ENCODE results near the gene GUCY2C.
"Not testable (repeated sequence)": the region's sequence is repeated elsewhere in the genome, so short reads cannot be mapped to it uniquely, and the experiment has no call there.

GUCY2C gene

DNA sequence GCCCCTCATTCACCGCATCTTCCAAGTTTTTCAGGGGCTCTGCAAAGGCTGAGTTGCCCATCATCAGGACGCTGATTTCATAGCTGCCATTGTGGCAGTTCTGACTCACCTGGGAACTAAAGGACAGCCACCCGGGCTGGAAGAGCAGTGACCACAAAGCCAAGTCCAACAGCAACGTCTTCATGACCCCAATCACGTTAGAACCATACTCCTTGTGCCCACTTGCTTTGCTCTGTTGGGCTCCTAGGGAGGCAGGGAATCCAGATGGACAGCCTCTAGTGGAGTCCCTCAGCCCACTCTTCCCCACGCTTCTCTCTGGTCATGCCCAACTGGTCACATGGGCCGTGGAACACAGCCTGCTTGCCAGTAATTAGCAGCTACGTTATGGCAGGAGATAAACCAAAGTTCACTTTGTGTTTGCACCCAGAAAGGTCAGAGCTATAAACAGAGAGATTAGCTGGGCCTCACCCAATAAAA, at the start of gene GUCY2C:
GUCY2C (minus strand) TSS at position 335 of the 477 bp plus-strand sequence; CDS start at position 184, 151 bp downstream.
- DNase-seq = no peak
- in situ Hi-C loops (cut with MboI; ENCODE audit: low pct_unique_long_range_greater_than_20kb, low sequenced_read_pairs) = no loop called here

DNA sequence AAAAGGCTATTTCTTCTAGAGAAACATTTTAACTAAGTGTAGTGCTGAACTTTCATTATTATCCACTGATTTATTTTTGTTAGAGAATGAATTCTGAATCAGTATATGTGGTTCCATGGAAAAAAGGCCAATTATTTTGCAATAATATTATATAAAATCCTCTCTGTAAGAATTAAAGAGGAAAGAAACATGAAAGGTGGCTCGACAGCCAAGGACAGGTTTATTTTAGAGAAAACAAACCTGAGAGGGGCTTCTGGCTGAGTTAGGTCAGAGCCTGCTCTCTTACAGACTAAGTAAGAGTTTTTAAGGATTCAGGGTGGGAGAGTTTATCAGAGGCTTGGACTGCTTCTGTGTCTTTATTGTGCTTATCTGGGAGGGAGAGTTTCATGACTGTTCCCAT, 46.7 kb upstream of the GUCY2C start:
- in situ Hi-C loops (cut with MboI; ENCODE audit: low pct_unique_long_range_greater_than_20kb, low sequenced_read_pairs) = no loop called here
- no peak for DNase-seq

DNA sequence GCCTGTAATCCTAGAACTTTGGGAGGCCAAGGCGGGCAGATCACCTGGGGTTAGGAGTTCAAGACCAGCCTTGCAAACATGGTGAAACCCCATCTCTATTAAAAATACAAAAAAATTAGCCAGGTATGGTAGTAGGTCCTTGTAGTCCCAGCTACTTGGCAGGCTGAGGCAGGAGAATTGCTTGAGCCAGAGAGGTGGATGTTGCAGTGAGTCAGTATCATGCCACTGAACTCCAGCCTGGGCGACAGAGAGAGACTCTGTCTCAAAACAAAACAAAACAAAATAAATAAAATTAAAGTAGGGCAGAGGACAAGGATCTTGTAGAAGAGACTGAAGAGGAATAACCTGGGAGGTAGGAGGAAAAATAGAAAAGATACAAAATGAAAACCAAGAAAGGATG, 45.5 kb upstream of the GUCY2C start:
- in situ Hi-C loops (cut with MboI; ENCODE audit: low pct_unique_long_range_greater_than_20kb, low sequenced_read_pairs) = no loop called here
- DNase-seq = no peak

DNA sequence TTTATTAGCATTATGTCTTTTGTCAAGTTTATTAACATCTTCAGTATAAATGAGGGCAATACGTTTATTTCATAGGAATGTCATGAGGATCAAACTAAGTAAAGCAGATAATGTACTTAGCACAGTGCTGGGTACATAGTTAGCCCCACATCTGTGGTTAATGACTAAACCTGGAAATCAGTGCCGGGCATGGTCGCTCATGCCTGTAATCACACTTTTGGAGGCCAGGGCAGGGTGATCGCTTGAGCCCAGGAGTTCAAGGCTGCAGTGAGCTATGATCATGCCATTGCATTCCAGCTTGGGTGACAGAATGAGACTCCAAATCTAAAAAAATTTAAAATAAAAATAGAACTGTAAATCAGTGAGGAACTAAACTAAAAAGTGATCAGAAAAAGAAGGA, 44.8 kb upstream of the GUCY2C start:
- DNase-seq = no peak
- in situ Hi-C loops (cut with MboI; ENCODE audit: low pct_unique_long_range_greater_than_20kb, low sequenced_read_pairs) = no loop called here

DNA sequence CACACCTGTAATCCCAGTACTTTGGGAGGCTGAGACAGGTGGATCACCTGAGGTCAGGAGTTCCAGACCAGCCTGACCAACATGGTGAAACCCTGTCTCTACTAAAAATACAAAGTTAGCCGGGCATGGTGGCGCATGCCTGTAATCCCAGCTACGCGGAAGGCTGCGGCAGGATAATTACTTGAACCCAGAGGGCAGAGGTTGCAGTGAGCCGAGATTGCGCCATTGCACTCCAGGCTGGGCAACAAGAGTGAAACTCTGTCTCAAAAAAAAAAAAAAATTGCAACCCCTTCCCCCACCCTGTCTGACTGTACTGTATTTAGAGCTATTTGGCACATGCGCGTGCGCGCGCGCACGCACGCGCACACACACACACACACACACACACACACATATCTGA, 40.0 kb upstream of the GUCY2C start:
- in situ Hi-C loops (cut with MboI; ENCODE audit: low pct_unique_long_range_greater_than_20kb, low sequenced_read_pairs); DNase-seq: not testable (repeated sequence)

DNA sequence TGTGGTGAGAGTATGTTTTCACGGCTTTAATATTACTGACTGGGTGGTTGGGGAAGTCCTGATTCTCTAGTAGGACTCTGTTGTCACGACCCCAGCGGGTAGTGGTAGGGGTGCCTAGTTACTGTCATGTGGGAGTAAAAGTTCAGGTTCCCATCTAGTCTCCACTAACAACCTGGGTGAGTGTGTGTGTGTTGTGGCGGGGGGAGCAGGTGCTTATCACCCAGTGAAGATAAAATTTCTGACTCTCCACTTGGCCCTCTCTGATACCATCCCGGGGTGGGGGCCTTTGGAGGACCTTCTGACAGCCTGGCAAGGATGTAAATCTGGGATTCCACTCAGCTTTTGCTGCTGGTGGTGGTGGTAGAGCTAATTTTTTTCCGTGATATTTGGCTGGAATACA, 35.4 kb upstream of the GUCY2C start:
- no peak for DNase-seq
- in situ Hi-C loops (cut with MboI; ENCODE audit: low pct_unique_long_range_greater_than_20kb, low sequenced_read_pairs) = no loop called here

DNA sequence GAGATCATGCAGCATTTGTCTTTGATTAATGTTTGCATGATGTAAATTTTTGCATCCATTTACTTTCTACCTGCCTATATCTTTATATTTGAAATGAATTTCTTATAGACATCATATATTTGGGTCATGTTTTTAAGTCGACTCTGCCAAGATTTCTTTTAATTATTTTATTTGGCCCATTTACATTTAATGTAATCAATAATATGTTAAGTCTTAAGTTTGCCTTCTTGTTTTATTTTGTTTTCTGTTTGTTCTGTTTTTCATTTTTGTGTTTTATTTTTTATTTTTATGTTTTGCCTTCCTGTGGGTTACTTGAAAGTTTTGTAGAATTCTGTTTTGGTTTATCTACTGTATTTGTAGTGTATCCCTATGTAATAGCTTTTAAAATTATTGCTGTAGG, 33.2 kb upstream of the GUCY2C start:
- in situ Hi-C loops (cut with MboI; ENCODE audit: low pct_unique_long_range_greater_than_20kb, low sequenced_read_pairs) = no loop called here
- no peak for DNase-seq

DNA sequence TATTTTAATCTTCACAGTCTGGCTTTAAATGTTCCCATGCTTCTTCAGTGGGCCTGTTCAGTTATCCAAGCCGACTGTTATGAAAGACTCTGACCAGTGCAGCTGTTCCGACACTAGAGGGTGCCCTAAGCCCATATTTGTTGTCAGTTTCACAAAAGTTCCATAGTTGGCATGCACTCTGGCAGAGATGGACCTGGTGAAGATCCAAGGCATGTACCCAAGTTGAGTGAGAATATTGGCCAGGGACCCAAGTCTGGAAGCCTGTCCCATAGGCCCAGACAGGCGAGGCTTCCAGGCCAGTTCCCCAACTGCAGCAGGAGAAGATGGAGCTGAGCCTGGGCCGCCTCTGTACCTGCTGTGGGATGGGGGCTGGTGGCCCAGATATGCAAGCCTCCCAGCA, 27.4 kb upstream of the GUCY2C start:
- in situ Hi-C loops (cut with MboI; ENCODE audit: low pct_unique_long_range_greater_than_20kb, low sequenced_read_pairs) = no loop called here
- DNase-seq = peak; percentile 71

DNA sequence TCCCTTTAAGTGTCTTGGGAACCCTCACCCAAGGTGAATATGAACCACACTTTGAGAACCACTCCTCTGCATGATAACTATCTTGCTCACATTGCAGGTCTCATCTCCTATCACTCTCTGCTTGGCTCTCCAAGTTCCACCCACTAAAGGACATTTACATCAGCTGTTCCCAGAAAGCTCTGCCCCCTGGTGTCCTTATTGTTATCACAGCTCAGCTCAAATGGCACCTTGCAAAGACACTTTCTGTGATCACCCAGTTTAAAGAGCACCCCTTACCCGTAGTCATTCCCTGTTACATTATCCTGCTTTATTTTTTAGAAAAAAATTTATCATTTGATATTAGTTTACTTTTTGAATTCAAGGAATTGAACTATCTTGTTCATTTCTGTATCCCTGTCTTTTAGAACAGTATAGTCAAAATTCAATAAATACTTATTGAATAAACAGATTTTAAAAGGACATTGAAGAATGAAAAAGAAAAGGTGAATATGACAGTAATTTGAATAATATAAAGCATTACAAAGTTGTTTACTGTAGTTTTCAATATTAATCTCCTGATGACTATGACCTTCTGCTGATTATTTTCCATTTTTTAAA, 20.5 kb upstream of the GUCY2C start:
- DNase-seq = peak; percentile 73
- in situ Hi-C loops (cut with MboI; ENCODE audit: low pct_unique_long_range_greater_than_20kb, low sequenced_read_pairs) = no loop called here

DNA sequence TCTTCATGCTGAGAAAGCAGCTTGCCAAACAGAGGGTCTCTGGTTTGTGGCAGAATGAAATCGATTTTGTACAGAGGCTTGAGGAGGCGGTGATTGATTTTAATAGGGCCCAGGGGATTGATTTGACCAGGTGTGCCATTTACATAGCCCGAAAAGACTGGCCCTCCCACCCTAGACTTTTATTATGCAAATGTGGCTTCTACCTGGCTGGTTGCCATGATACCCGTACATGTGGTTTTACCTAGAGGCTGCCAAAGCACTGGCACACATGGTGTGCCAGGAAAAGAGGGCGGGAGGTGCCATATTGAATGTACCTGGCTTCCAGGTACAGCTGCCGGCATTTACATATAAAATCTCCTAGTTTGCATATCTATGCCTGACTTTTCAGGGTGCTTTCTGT, 18.0 kb upstream of the GUCY2C start:
- in situ Hi-C loops (cut with MboI; ENCODE audit: low pct_unique_long_range_greater_than_20kb, low sequenced_read_pairs) = no loop called here
- DNase-seq = no peak

DNA sequence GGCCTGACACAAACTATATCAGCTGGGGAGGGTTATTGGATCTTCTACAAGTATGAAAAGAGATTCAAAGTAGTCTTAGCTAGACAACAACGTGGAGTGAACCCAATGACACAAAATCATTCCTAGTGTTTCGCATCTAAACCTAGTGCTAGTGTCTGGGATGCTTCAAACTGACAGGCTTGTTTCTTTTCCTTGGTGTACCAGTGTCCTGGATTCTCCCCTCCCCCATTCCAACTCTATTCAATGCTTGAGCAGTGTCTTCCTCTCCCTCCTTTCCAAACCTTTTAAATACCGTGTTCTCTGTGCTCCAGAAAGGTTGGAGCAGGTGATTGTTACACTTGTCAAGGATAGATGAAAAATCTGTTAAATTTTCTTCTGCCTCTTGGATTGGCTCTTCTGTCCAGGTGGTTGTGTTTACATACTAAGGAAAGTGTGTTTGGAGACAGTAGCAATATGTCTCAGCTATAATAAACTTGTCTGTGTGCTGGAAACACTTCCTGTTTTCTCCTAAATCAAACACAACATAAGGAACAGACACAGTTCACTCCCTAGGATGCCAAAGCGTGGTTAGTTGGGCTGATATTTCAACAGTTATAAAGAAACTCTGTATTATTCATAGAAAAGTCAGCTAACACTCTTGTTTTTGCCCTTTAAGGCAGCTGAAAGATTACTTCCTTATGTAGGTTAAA, 14.4 kb upstream of the GUCY2C start:
- DNase-seq = peak; percentile 18
- in situ Hi-C loops (cut with MboI; ENCODE audit: low pct_unique_long_range_greater_than_20kb, low sequenced_read_pairs) = no loop called here

DNA sequence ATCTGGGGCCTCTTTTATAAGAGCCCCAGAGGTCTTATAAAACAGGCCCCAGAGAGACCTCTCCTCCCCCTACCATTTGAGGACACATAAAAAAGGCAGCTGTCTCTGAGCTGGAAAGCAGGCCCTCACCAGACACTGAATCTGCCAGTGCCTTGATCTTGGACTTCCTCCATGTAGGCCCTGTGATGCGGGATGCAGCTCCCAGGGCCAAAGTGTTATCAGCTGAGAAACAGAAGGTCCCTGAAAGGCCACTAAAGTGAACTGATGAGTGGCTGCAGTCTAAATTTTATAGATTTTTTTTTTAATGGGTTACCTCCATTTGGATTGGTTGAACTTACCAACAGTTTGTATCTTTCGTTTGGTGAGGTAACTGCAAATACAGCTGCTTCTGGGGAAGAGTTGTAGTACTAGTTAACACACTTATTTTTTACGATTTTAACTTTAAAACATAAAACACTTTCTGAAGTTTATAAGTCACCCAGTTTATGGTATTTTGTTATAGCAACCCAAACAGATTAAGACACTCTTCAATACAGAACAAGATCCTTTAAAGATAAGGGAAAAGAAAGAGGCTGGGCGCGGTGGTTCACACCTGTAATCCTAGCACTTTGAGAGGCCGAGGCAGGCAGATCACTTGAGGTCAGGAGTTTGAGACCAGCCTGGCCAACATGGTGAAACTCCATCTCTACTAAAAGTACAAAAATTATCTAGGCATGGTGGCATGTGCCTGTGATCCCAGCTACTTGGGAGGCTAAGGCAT, 5.6 kb upstream of the GUCY2C start:
- in situ Hi-C loops (cut with MboI; ENCODE audit: low pct_unique_long_range_greater_than_20kb, low sequenced_read_pairs) = no loop called here
- DNase-seq = no peak

DNA sequence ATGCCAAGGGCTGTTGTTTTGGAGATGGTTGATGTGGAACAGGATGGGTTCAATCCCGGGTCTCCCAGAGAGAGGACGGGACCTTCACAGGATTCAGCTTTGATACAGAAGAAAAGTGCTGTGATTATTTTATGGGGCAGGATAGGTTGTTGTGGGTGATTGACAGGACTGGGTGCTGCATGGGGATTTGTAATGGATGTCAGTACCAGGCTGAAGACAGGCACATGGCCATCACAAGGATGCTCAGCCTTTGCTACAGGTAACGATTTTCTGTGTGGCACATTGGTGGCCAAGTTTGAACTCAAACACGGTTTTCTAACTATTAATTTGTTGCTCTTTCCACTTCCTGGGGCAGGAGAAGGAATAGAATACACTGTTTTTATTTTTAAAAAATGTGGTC, 4.5 kb upstream of the GUCY2C start:
- no peak for DNase-seq
- in situ Hi-C loops (cut with MboI; ENCODE audit: low pct_unique_long_range_greater_than_20kb, low sequenced_read_pairs) = no loop called here

DNA sequence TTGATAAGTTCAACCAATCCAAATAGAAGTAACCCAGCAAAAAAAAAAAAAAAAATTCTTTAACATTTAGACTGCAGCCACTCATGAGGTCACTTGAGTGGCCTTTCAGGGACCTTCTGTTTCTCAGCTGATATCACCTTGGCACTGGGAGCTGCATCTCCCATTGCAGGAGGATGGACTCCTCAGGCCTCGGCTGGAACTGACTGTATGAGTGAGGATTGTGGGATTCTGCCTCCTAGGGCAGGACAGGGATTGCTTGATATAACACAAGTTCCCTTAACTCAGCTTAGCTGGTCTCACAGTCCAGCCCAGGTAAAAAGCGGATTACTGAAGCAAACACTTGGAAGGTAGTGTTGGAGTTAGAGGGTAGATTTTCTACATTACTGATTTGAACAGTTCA, 3.5 kb upstream of the GUCY2C start:
- in situ Hi-C loops (cut with MboI; ENCODE audit: low pct_unique_long_range_greater_than_20kb, low sequenced_read_pairs) = no loop called here
- DNase-seq = no peak

DNA sequence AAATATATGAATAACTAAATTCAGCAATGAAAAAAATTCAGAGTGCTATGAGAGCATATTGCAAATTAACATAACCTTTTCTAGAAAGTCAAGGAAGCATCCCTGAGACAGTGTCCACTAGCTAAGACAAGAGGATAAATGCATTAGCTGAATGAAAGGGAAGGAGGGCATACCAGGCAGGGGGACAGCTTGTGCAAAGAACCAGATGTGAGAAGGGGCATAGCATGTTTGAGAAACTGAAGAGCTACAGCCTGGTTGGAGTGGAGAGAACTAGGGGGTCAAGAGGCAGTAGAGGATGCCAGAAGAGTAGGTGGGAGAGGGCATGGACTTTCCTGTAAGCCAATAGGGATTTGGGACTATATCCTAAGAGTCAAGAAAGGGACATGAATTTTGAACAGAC, 2.2 kb upstream of the GUCY2C start:
- in situ Hi-C loops (cut with MboI; ENCODE audit: low pct_unique_long_range_greater_than_20kb, low sequenced_read_pairs) = no loop called here
- DNase-seq = no peak

DNA sequence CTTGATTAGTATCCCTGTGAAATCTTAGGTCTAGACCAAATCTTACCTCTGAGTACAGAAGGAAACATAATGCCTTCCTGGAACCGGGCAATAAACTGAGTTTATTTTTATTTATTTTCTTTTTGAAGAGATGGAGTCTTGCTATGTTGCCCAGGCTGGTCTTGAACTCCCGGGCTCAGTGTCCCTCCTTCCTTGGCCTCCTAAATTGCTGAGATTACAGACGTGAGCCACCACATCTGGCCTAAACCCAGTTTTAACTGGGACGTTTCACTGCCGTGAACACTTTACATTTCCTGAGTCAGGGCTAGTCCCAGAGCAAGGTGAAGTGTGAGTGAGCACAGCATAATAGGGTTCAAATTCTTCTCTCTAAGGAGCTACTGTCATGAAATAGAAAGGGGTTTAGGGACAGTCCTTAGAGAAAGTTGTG, 671 bp downstream of the GUCY2C start:
- DNase-seq = no peak
- in situ Hi-C loops (cut with MboI; ENCODE audit: low pct_unique_long_range_greater_than_20kb, low sequenced_read_pairs) = no loop called here

DNA sequence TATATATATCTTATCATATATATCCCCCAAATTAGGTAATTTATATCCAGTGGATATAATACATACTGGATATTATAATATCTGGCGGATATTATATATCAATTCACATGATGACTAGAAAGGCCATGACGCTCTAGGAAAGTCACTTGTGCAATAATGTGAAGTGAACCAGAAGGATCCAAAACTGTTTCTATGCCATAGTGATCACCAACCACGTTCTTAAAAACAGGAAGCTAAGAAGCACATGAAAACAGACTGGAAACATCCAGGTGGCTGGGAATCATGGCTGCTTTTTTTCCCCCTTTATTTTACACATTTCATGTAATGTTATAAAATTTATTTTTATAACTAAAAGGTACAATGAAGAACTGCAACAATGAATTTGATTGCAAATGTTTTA, 1.4 kb downstream of the GUCY2C start:
- DNase-seq = peak; percentile 14
- in situ Hi-C loops (cut with MboI; ENCODE audit: low pct_unique_long_range_greater_than_20kb, low sequenced_read_pairs) = no loop called here

DNA sequence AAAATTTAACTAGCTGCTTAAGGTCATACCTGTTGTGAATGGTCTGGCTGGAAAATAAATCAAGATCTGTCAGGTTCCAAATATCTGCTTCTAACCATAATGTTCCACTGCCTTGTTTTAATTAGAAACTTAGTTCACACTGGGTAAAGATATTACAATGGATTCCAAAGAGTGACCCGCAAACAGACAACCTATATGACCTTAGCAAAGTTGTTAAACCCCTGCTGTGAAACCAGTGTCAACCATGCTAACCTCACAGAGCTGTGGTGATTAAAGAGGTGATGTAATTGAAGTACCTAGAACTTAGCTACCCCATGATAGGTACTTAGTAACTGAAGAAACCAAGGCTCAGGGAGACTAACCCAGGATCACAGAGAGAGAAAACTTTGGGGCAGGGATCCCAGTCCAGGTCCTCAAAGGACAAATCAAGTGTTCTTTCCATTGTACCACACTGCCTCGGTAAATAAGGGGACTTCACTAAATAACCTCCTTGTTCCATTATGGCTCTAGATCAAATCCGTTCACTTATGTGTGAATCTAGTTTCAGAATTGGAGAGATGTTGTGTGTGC, 2.2 kb downstream of the GUCY2C start:
- no peak for DNase-seq
- in situ Hi-C loops (cut with MboI; ENCODE audit: low pct_unique_long_range_greater_than_20kb, low sequenced_read_pairs) = no loop called here

DNA sequence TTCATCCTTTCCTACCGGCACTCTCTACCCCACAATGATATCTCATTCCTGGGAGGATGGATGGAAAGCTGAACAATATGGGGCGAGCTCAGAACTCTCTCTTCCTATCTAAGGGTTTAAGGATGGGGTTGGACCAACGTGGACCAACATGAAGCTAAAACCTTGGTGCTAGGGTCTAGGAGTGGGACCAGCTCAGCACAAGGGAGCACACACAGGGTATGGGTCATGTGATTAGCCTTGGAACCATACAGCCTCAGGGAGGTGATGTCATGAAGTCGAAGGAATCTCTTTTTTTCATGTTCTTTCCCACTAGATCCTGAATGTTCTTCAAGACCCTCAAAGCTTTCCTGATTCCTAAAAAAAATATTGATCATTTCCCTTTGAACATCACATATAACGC, 3.3 kb downstream of the GUCY2C start:
- in situ Hi-C loops (cut with MboI; ENCODE audit: low pct_unique_long_range_greater_than_20kb, low sequenced_read_pairs) = no loop called here
- no peak for DNase-seq

DNA sequence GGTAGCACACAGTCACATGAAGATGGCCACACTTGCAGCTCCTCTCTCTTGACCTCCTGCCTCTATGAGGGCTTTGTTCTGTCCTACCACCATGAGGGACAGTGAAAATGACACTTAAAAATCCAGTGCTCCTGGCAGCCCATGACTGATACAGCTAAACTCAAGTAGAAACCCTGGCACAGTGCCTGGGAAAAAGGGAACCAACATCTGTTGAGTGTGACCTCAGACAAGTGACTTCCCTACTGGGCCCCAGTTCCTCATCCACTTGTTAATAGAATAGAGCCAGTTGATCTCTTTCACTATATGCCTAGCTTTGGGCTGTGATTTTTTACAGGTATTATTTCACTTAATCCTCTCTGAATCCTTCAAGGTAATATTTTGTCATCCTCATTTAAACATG, 4.8 kb downstream of the GUCY2C start:
- in situ Hi-C loops (cut with MboI; ENCODE audit: low pct_unique_long_range_greater_than_20kb, low sequenced_read_pairs) = no loop called here
- DNase-seq = peak; percentile 85
